HG03139 (cell line): Measurements from ENCODE around the gene MMP1.
"Not testable (repeated sequence)": the region's sequence is repeated elsewhere in the genome, so short reads cannot be mapped to it uniquely, and the experiment has no call there.

Experiments used
- ATAC-seq: cut with Tn5 transposase; IDR thresholded peaks from one replicate; pipeline ENCODE4 v1.9.1; 2021; ENCODE audit not compliant: unreplicated experiment

The MMP1 gene

DNA sequence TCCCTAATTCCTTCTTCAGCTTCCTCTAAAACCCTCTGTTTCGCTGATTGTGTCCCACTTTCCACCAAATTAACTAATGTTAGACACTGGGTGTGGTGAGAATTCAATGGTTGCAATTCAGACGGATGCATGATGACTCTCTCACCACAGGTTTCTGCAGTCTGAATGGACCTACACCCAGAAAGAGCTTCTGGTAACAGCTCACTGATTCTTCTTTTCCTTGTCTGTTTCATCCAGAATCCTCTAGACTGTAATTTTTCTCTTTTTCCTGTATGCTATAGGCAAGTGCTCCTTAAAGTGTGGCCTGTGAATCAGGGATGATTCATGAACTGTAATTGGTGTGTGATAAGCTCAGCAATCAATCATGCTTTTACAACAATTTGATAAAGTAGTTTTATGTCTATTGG is 35.6 kb downstream of the MMP1 start:
- no peak for ATAC-seq

- ATAC-seq = no peak
Observed at GRCh38 chr11:102761646-102762238, 36.2 kb downstream of the MMP1 start.

DNA sequence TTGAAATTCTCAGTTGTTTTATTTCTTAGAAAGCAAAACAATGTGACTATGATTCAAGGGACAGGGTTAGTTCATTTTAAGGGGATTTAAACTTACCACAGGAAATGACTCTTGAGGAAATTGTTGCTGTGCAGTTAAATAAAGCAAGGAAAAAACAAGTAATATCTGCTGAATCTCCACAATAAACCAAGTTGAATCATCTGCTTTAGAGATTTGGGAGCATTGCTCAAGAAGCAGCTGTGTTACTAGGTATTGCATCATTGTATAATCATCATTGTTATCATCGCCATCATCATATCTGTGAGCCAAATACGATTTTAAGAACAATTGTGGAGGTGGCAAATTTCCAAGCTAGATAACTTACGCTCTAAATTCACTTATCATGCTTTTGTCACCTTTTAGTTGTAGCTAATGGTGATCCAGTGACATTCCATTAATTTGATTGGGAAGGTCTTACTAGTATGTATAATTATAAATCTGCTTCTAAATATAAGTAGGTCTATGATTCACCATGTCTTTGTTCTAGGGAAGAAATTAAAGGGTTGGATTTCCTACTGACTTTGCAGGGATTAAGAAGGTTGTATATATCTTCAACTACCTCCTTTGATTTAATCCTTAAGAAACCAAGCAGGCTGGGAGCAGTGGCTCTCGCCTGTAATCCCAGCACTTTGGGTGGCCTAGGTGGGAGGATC is 37.5 kb downstream of the MMP1 start:
- ATAC-seq = no peak

DNA sequence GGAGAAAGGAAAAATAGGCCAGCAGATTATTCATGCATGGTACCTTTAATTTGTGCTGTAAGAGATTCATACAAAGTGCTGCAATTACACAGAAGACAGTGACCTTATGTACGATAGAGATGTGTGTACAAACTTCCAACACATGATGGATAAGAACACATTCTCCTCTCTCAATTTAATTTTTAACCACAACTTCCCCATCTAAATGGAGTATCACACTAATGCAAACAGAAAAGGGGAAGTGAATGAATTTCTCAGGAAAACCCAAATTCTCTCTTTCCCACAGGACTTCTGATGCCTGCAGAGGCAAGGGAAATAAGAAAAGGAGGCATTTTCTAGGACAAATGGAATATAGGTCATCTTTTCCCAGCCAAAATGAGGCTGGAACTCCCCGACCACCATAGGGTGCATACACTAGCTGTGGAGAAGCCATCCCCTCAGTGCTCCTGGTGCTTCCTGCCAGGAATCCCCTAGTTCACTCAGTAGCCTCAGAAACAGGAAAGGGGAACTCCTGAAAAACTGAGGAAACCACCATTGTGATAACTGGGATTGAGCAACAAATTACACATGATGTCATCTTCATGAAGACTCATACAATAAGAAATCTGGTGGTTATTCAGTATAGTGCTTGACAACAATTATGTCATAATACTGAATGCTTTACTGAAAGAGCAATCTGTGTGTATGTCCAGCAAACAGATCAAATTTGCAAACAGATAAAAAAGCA is 40.0 kb downstream of the MMP1 start:
- ATAC-seq = no peak

GRCh38 chr11:102753267-102753666 is 44.7 kb downstream of the MMP1 start:
- no peak for ATAC-seq

- ATAC-seq = no peak
Observed at GRCh38 chr11:102751673-102752072, 46.3 kb downstream of the MMP1 start.

DNA sequence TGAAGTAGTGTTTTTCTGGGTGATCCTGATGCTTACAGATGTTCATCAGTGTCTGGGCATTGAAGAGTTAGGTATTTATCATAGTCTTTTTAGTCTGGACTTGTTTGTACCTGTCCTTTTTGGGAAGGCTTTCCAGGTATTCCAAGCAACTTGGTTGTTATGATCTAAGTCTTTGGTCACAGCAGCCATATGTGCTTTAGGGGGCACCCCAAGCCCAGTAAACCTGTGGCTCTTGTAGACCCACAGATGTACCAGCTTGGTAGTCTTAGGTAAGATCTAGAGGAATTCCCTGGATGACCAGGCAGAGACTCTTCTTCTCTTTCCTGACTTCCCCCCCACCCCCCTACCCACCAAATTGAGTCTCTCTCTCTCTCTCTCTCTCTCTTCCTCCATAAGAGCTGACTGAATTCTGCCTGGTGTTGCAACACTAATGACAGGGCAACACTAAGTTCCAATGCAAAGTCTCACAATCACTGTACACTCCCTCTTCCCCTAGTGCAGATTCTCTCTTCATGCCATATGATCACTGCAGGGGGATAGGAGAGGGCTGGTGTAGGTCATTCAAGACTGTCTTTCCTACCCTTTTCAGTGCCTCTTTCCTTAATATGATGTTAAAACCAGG is 48.7 kb downstream of the MMP1 start:
- no peak for ATAC-seq

GRCh38 chr11:102746746-102747578 is 51.0 kb downstream of the MMP1 start:
- not testable (repeated sequence) for ATAC-seq
